OCI-LY3 (cell line): ENCODE data around the gene ZBTB44.
"Not testable (repeated sequence)": the region's sequence is repeated elsewhere in the genome, so short reads cannot be mapped to it uniquely, and the experiment has no call there.

Experiments used
- H2AFZ ChIP-seq: fragments of 200-600, 300-600 bp; shearing (Covaris generic); 2 replicates; pipeline ENCODE4 v1.6.0; 2014; ENCODE audit warnings: antibody characterized with exemption, low read depth, low read length
- H3K27ac ChIP-seq: fragments of 200-600, 300-600 bp; sonication (generic); 2 replicates; pipeline ENCODE4 v1.5.1; 2014; ENCODE audit warnings: mild to moderate bottlenecking, low read length, moderate library complexity, mixed read lengths
- H3K27me3 ChIP-seq: fragments of 200-600, 300-600 bp; sonication (generic); 2 replicates; pipeline ENCODE4 v1.6.1; 2014; ENCODE audit warnings: low read depth, low read length, mixed read lengths
- H3K36me3 ChIP-seq: fragments of 200-600, 300-600 bp; sonication (generic); replicated peaks from 2 replicates; pipeline ENCODE3; 2014; ENCODE audit warnings: low read depth, low read length, mixed read lengths
- H3K4me1 ChIP-seq: fragments of 300-600, 200-600 bp; sonication (generic); 2 replicates; pipeline ENCODE4 v1.6.1; 2014; ENCODE audit warnings: low read length, mixed read lengths
- H3K4me2 ChIP-seq: fragments of 200-600, 300-600 bp; sonication (generic); 2 replicates; pipeline ENCODE4 v1.6.1; 2014; ENCODE audit warnings: low read length, mixed read lengths
- H3K4me3 ChIP-seq: fragments of 300-600, 200-600 bp; sonication (generic); 2 replicates; pipeline ENCODE4 v1.5.1; 2014; ENCODE audit warnings: antibody characterized with exemption, mild to moderate bottlenecking, low read length, moderate library complexity
- H3K79me2 ChIP-seq: fragments of 300-600, 200-600 bp; shearing (Covaris generic); 2 replicates; pipeline ENCODE4 v1.6.1; 2014; ENCODE audit warnings: mild to moderate bottlenecking, low read length, mixed read lengths
- H3K9ac ChIP-seq: fragments of 300-600, 200-600 bp; shearing (Covaris generic); 2 replicates; pipeline ENCODE4 v1.6.0; 2014; ENCODE audit warnings: mild to moderate bottlenecking, low read length, moderate library complexity
- H3K9me3 ChIP-seq: fragments of 200-600, 300-600 bp; shearing (Covaris generic); 2 replicates; pipeline ENCODE4 v1.6.1; 2014; ENCODE audit warnings: low read length, mixed read lengths; ENCODE audit not compliant: insufficient read depth
- H4K20me1 ChIP-seq: fragments of 200-600, 300-600 bp; sonication (generic); 2 replicates; pipeline ENCODE4 v1.6.1; 2016; ENCODE audit warnings: low read length, mixed read lengths; ENCODE audit not compliant: insufficient read depth
- EZH2phosphoT487 ChIP-seq: fragments of 200-600 bp; shearing (Covaris generic); IDR thresholded peaks from 2 replicates; pipeline ENCODE4 v1.6.1; 2018; ENCODE audit warnings: antibody characterized with exemption, mixed run types, low read depth
- TF ChIP-seq, protein P1 (sequence below): fragments of 200-600, 300-600 bp; sonication (generic); IDR thresholded peaks from 2 replicates; pipeline ENCODE4 v1.5.1; 2014; ENCODE audit warnings: antibody characterized with exemption, low read length, low read depth

The ZBTB44 gene

GRCh38 chr11:130249371-130249770, 65.3 kb downstream of the ZBTB44 start:
- Histone ChIP-seq H4K20me1 (peaks cover 3% of the 10 kb centered on the region; the same call in 1 of the 2 replicates), H3K36me3 (peaks cover 7% of the 10 kb centered on the region), H3K9me3 (no peaks in the 10 kb centered on the region), H3K4me3 (no peak overlapping the region), H3K27me3 (no peaks in the 10 kb centered on the region), H3K9ac (no peak overlapping the region), H3K4me2 (no peak overlapping the region), H3K79me2 (peaks cover 52% of the 10 kb centered on the region), H3K27ac (no peak overlapping the region), H2AFZ (no peak overlapping the region), H3K4me1 (peaks cover 9% of the 10 kb centered on the region; the same call in 1 of the 2 replicates)
- TF ChIP-seq EZH2phosphoT487 = no peak
- TF ChIP-seq, protein P1, sequence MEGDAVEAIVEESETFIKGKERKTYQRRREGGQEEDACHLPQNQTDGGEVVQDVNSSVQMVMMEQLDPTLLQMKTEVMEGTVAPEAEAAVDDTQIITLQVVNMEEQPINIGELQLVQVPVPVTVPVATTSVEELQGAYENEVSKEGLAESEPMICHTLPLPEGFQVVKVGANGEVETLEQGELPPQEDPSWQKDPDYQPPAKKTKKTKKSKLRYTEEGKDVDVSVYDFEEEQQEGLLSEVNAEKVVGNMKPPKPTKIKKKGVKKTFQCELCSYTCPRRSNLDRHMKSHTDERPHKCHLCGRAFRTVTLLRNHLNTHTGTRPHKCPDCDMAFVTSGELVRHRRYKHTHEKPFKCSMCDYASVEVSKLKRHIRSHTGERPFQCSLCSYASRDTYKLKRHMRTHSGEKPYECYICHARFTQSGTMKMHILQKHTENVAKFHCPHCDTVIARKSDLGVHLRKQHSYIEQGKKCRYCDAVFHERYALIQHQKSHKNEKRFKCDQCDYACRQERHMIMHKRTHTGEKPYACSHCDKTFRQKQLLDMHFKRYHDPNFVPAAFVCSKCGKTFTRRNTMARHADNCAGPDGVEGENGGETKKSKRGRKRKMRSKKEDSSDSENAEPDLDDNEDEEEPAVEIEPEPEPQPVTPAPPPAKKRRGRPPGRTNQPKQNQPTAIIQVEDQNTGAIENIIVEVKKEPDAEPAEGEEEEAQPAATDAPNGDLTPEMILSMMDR = no peak

GRCh38 chr11:130247319-130247718, 67.4 kb downstream of the ZBTB44 start:
- Histone ChIP-seq H3K9me3 (no peaks in the 10 kb centered on the region), H2AFZ (no peak overlapping the region), H4K20me1 (peaks cover 8% of the 10 kb centered on the region; the same call in 1 of the 2 replicates), H3K79me2 (peaks cover 58% of the 10 kb centered on the region), H3K36me3 (peaks cover 10% of the 10 kb centered on the region), H3K27ac (no peak overlapping the region), H3K4me1 (peaks cover 21% of the 10 kb centered on the region), H3K4me3 (no peak overlapping the region), H3K27me3 (no peaks in the 10 kb centered on the region), H3K4me2 (no peak overlapping the region), H3K9ac (no peak overlapping the region)
- TF ChIP-seq, protein P1 = no peak
- no peak for TF ChIP-seq EZH2phosphoT487

DNA sequence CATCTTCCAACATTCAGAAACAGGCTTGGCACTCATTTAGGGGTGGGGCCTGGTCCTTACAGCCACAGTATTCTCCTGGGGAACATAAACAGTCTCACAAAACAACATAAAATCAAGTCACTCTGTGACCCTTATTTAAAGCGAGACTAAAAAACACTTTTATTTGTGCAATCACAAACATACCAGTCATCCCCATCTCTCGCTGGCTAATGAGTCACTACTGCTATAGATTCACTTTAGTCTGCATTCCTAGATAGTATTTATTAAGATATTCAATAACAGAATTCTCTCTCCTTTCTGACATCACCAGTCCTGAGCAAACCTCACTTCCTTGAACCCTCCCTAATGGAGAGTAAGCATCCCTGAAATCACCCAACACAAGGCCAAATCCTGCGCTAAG, 68.0 kb downstream of the ZBTB44 start:
- Histone ChIP-seq H3K4me3 (no peak overlapping the region), H3K36me3 (peaks cover 10% of the 10 kb centered on the region), H3K4me1 (peaks cover 21% of the 10 kb centered on the region), H2AFZ (no peak overlapping the region), H3K9me3 (no peaks in the 10 kb centered on the region), H3K4me2 (no peak overlapping the region), H3K27me3 (no peaks in the 10 kb centered on the region), H3K27ac (no peak overlapping the region), H3K9ac (no peak overlapping the region), H4K20me1 (peaks cover 8% of the 10 kb centered on the region; the same call in 1 of the 2 replicates), H3K79me2 (peaks cover 52% of the 10 kb centered on the region)
- no peak for TF ChIP-seq EZH2phosphoT487
- TF ChIP-seq, protein P1 = no peak

DNA sequence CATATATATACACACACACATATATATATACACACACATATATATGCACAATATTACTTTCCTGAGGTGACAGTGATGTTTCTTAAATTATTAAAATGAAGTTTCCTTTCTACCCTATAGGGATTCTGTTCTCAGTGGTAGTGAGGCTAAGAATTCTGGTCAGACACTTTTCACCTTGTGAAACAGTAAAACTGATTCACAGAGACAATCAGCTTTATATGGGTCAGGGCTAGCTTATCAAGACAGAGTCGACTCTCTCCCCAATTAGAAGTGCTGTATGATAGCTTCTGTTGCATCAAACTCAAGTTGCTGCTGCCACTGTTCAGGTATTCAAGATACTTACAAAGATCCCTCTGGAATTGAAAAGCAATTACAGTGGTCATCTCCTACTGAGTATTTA, 68.4 kb downstream of the ZBTB44 start:
- H3K9ac ChIP-seq = no peak overlapping the region
- H4K20me1 ChIP-seq = peaks cover 8% of the 10 kb centered on the region; the same call in 1 of the 2 replicates

GRCh38 chr11:130245375-130245774, 69.3 kb downstream of the ZBTB44 start:
- peaks cover 39% of the 10 kb centered on the region for H3K79me2 ChIP-seq
- H2AFZ ChIP-seq, H3K4me2 ChIP-seq, H3K27me3 ChIP-seq, H4K20me1 ChIP-seq, H3K36me3 ChIP-seq, H3K4me3 ChIP-seq, H3K27ac ChIP-seq, H3K9me3 ChIP-seq, H3K9ac ChIP-seq: not testable (repeated sequence)
- H3K4me1 ChIP-seq = peaks cover 21% of the 10 kb centered on the region

More for the DNA sequence above, 68.4 kb downstream of the ZBTB44 start:
- H2AFZ ChIP-seq = no peak overlapping the region
- H3K27me3 ChIP-seq = no peaks in the 10 kb centered on the region
- no peak overlapping the region for H3K4me3 ChIP-seq
- peaks cover 21% of the 10 kb centered on the region for H3K4me1 ChIP-seq
- no peaks in the 10 kb centered on the region for H3K9me3 ChIP-seq
- H3K36me3 ChIP-seq = peaks cover 10% of the 10 kb centered on the region
- no peak for TF ChIP-seq EZH2phosphoT487
- TF ChIP-seq, protein P1 = no peak
- H3K4me2 ChIP-seq = no peak overlapping the region
- H3K79me2 ChIP-seq = peaks cover 48% of the 10 kb centered on the region
- no peak overlapping the region for H3K27ac ChIP-seq
